ENCODE results near the gene SPOCD1.

GRCh38 chr1:31776032-31776431 is 39.8 kb downstream of the SPOCD1 start:
- no peak for TF ChIP-seq CTCF (IDR thresholded peaks at IDR 0.05)
- TF ChIP-seq POLR2A (IDR thresholded peaks at IDR 0.05): no peak

All from heart left ventricle (tissue), 13 donors.